ENCODE measurements around the gene DYNLL1.

DNA sequence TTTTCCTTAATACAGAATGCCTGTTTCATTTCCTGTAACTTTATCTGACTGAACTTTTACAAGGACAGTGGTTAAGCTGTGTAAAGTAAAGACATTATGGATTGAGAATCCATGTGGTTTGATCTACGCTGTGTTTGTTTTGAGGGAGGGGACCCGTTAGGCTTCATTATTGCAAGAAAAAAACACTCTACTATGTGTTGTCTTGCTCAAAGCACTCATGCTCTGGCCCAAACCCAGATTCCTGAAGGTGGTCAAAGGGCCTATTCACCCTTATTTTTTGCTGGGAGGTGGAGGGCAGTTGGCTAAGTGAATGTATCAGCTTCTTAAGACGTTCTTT, 50.1 kb downstream of the DYNLL1 start:
- TF ChIP-seq EZH2 (IDR thresholded peaks at IDR 0.05; ENCODE audit: insufficient read depth, poor library complexity, severe bottlenecking) (no peak), EZH2phosphoT487 (IDR thresholded peaks at IDR 0.05; ENCODE audit: insufficient read depth, low read depth) (no peak)

Data from GM23248 (cell line).